Endothelial cell of umbilical vein (primary cell): ENCODE data around the gene ROPN1B.

Experiments used
- CTCF ChIP-seq, 2 donors: IDR thresholded peaks; 1 replicate in 1 of 2; 2 replicates in 1 of 2; pipeline ENCODE4 v1.5.1; 2011; ENCODE audit warnings: low read length in 2 of 2, mild to moderate bottlenecking in 2 of 2, moderate library complexity in 2 of 2, control low read depth in 1 of 2, inconsistent platforms in 1 of 2, low read depth in 1 of 2; ENCODE audit not compliant: insufficient read depth in 1 of 2; ENCODE audit errors: extremely low read depth in 1 of 2
- EZH2 ChIP-seq: IDR thresholded peaks from 2 replicates; pipeline ENCODE4 v1.6.1; 2012; ENCODE audit warnings: borderline replicate concordance, low read depth, mild to moderate bottlenecking, moderate library complexity, low read length, inconsistent platforms; ENCODE audit not compliant: severe bottlenecking
- FOS ChIP-seq: IDR thresholded peaks from 2 replicates; pipeline ENCODE4 v1.6.1; 2011; ENCODE audit warnings: mild to moderate bottlenecking, low read length, moderate library complexity, borderline replicate concordance; ENCODE audit not compliant: insufficient read depth
- MAX ChIP-seq: IDR thresholded peaks from 2 replicates; pipeline ENCODE4 v1.6.1; 2011; ENCODE audit not compliant: insufficient read depth, insufficient read length
- POLR2A ChIP-seq: IDR thresholded peaks from 2 replicates; pipeline ENCODE4 v1.6.1; 2012; ENCODE audit warnings: low read depth, mild to moderate bottlenecking, control low read depth, low read length

- TF ChIP-seq CTCF (IDR thresholded peaks at IDR 0.05; ENCODE audit: extremely low read depth in 1 of 2, insufficient read depth in 1 of 2, low read depth in 1 of 2, low read length in 2 of 2) (no peak), EZH2 (no peak), FOS (no peak), POLR2A (no peak), MAX (no peak)
Measured at GRCh38 chr3:125961289-125961589, 7.7 kb upstream of the ROPN1B start.
